H1 (cell line): Measurements from ENCODE around the gene LPO. TPM values are rescaled to one million over a fixed set of nuclear protein-coding genes. Genes with fewer than 3 reads are reported as not detected.

Experiments used
- CTCF ChIA-PET: fragments of 300-600 bp; sonication (Branson Sonifier 250); formaldehyde crosslinking; loops from one replicate; lab custom pipeline; 2021; ENCODE audit not compliant: partially characterized antibody; lab: Charles Lee
- POLR2A ChIA-PET: fragments of 300-600 bp; sonication (Branson Sonifier 250); formaldehyde crosslinking; loops from one replicate; lab custom pipeline; 2021; ENCODE audit warnings: inconsistent platforms; ENCODE audit not compliant: partially characterized antibody; lab: Charles Lee
- DNase-seq, 2 experiments: peaks; one replicate each; pipeline versions ENCODE4 v3.0.0 to v3.0.0-alpha.2; 2010 to 2022; ENCODE audit warnings: low spot score in 2 of 2, low read depth in 1 of 2, mixed read lengths in 1 of 2
- FAIRE-seq: peaks from 2 replicates; lab custom pipeline; 2011; peaks lifted over from hg19 to GRCh38; lab: Jason Lieb, UNC
- H2AFZ ChIP-seq: 2 replicates; pipeline ENCODE4 v1.8.1; 2012; ENCODE audit warnings: low read length, inconsistent platforms
- H2AK5ac ChIP-seq: 2 replicates; pipeline ENCODE4 v1.6.1; 2013; ENCODE audit warnings: low read depth, low read length
- H2BK120ac ChIP-seq: replicated peaks from 2 replicates; pipeline ENCODE3; 2013; ENCODE audit warnings: low read depth, low read length, inconsistent platforms
- H2BK12ac ChIP-seq: 2 replicates; pipeline ENCODE4 v1.6.1; 2013; ENCODE audit warnings: low read depth, low read length
- H2BK15ac ChIP-seq: 2 replicates; pipeline ENCODE4 v1.6.1; 2013; ENCODE audit warnings: low read length
- H2BK20ac ChIP-seq: 2 replicates; pipeline ENCODE4 v1.6.1; 2013; ENCODE audit warnings: low read length
- H2BK5ac ChIP-seq: 2 replicates; pipeline ENCODE4 v1.6.1; 2013; ENCODE audit warnings: low read depth, low read length
- H3K14ac ChIP-seq: 2 replicates; pipeline ENCODE4 v1.6.1; 2013; ENCODE audit warnings: inconsistent platforms; ENCODE audit not compliant: insufficient read length
- H3K18ac ChIP-seq: 2 replicates; pipeline ENCODE4 v1.6.1; 2013; ENCODE audit warnings: low read length; ENCODE audit errors: extremely low read depth
- H3K23ac ChIP-seq: 2 replicates; pipeline ENCODE4 v1.6.1; 2013; ENCODE audit warnings: inconsistent platforms; ENCODE audit not compliant: insufficient read length
- H3K23me2 ChIP-seq: 2 replicates; pipeline ENCODE4 v1.6.1; 2013; ENCODE audit warnings: low read depth, low read length
- H3K27ac ChIP-seq: 2 replicates; pipeline ENCODE4 v1.6.1; 2011; ENCODE audit warnings: low read depth, low read length, inconsistent platforms
- H3K27me3 ChIP-seq, 4 experiments: replicated peaks in 1 of 4; 1 replicate in 1 of 4; 2 replicates in 3 of 4; pipeline versions ENCODE4 v1.6.1 to v1.8.1; 2011 to 2013; ENCODE audit warnings: low read length in 3 of 4, mild to moderate bottlenecking in 3 of 4, inconsistent platforms in 2 of 4, mixed read lengths in 2 of 4, moderate library complexity in 1 of 4; ENCODE audit not compliant: control insufficient read depth in 3 of 4, insufficient read depth in 3 of 4; ENCODE audit errors: extremely low read depth in 1 of 4
- H3K36me3 ChIP-seq, 4 experiments: 2 replicates each; pipeline versions ENCODE4 v1.6.1 to v1.8.1; 2011 to 2013; ENCODE audit warnings: mild to moderate bottlenecking in 4 of 4, low read length in 3 of 4, moderate library complexity in 2 of 4, control low read depth in 1 of 4, inconsistent platforms in 1 of 4; ENCODE audit not compliant: insufficient read depth in 4 of 4, control insufficient read depth in 2 of 4
- H3K4ac ChIP-seq: replicated peaks from 2 replicates; pipeline ENCODE3; 2013; ENCODE audit warnings: low read length, low read depth, mixed read lengths, inconsistent platforms; ENCODE audit not compliant: insufficient read length
- H3K4me1 ChIP-seq, 4 experiments: replicated peaks in 1 of 4; 1 replicate in 1 of 4; 2 replicates in 3 of 4; pipeline versions ENCODE4 v1.6.1 to v1.8.1; 2011 to 2013; ENCODE audit warnings: low read length in 3 of 4, inconsistent platforms in 2 of 4, mixed read lengths in 1 of 4; ENCODE audit not compliant: insufficient read depth in 4 of 4, control insufficient read depth in 3 of 4
- H3K4me2 ChIP-seq, 2 experiments: 2 replicates each; pipeline versions ENCODE4 v1.6.1 to v1.8.1; 2011 to 2013; ENCODE audit warnings: low read depth in 2 of 2, low read length in 2 of 2, control low read depth in 1 of 2, inconsistent platforms in 1 of 2, mild to moderate bottlenecking in 1 of 2; ENCODE audit not compliant: insufficient read depth in 1 of 2
- H3K4me3 ChIP-seq, 4 experiments: fragments of 200-600, 300-600 bp in 1 of 4; sonication (generic), shearing (Covaris generic), sonication (Bioruptor Twin) in 1 of 4; 2 replicates each; pipeline versions ENCODE4 v1.5.1 to v1.8.1; 2011 to 2016; ENCODE audit warnings: low read length in 4 of 4, low read depth in 3 of 4, control low read depth in 2 of 4, inconsistent platforms in 2 of 4, mild to moderate bottlenecking in 2 of 4, mixed read lengths in 1 of 4, moderate library complexity in 1 of 4; ENCODE audit not compliant: insufficient read depth in 2 of 4; ENCODE audit errors: extremely low read depth in 1 of 4
- H3K56ac ChIP-seq: replicated peaks from 2 replicates; pipeline ENCODE3; 2013; ENCODE audit warnings: low read depth, mild to moderate bottlenecking, mixed read lengths, low read length, inconsistent platforms; ENCODE audit not compliant: insufficient read length
- H3K79me1 ChIP-seq: 2 replicates; pipeline ENCODE4 v1.6.1; 2013; ENCODE audit warnings: low read depth, low read length, control low read depth
- H3K79me2 ChIP-seq, 2 experiments: 2 replicates each; pipeline versions ENCODE4 v1.6.1 to v1.8.1; 2012 to 2013; ENCODE audit warnings: low read length in 2 of 2, mild to moderate bottlenecking in 2 of 2, inconsistent platforms in 1 of 2; ENCODE audit not compliant: insufficient read depth in 2 of 2, control insufficient read depth in 1 of 2
- H3K9ac ChIP-seq, 4 experiments: replicated peaks in 1 of 4; 1 replicate in 1 of 4; 2 replicates in 3 of 4; pipeline versions ENCODE4 v1.6.1 to v1.8.1; 2011 to 2013; ENCODE audit warnings: low read depth in 3 of 4, low read length in 3 of 4, control low read depth in 2 of 4, mild to moderate bottlenecking in 2 of 4, moderate library complexity in 2 of 4, inconsistent platforms in 1 of 4; ENCODE audit errors: extremely low read depth in 1 of 4
- H3K9me3 ChIP-seq, 2 experiments: 2 replicates each; pipeline versions ENCODE4 v1.6.1 to v1.8.1; 2012 to 2013; ENCODE audit warnings: mild to moderate bottlenecking in 2 of 2, moderate library complexity in 2 of 2, control low read depth in 1 of 2, inconsistent platforms in 1 of 2, low read depth in 1 of 2, low read length in 1 of 2, mixed read lengths in 1 of 2; ENCODE audit not compliant: insufficient read depth in 2 of 2
- H4K20me1 ChIP-seq, 2 experiments: replicated peaks in 1 of 2; 2 replicates each; pipeline versions ENCODE3 to v1.8.1; 2011 to 2013; ENCODE audit warnings: inconsistent platforms in 2 of 2, low read length in 2 of 2, mild to moderate bottlenecking in 1 of 2; ENCODE audit not compliant: insufficient read depth in 2 of 2, control insufficient read depth in 1 of 2
- H4K5ac ChIP-seq: 2 replicates; pipeline ENCODE4 v1.6.1; 2013; ENCODE audit warnings: low read length, low read depth, mixed read lengths, inconsistent platforms; ENCODE audit not compliant: insufficient read length
- H4K8ac ChIP-seq: 2 replicates; pipeline ENCODE4 v1.8.0; 2013; ENCODE audit warnings: mild to moderate bottlenecking, moderate library complexity, low read length, inconsistent platforms; ENCODE audit not compliant: insufficient read depth; ENCODE audit errors: extremely low read depth
- H4K91ac ChIP-seq: replicated peaks from 2 replicates; pipeline ENCODE3; 2013; ENCODE audit warnings: low read length, mixed read lengths, inconsistent platforms; ENCODE audit not compliant: insufficient read length
- FOSL1 ChIP-seq: IDR thresholded peaks from 2 replicates; pipeline ENCODE4 v1.6.1; 2011; ENCODE audit warnings: mild to moderate bottlenecking, low read depth, low read length, moderate library complexity; ENCODE audit not compliant: insufficient read depth
- PHF8 ChIP-seq: fragments of 200-600 bp; sonication (generic); conservative IDR thresholded peaks from 2 replicates; pipeline ENCODE4 v1.7.1; 2012; ENCODE audit warnings: low read depth, mild to moderate bottlenecking, inconsistent platforms, low read length, moderate library complexity
- POLR2A ChIP-seq, 2 experiments: IDR thresholded peaks; 1 replicate in 1 of 2; 2 replicates in 1 of 2; pipeline ENCODE4 v1.6.1; 2011; ENCODE audit warnings: low read depth in 2 of 2, low read length in 2 of 2, mild to moderate bottlenecking in 2 of 2; ENCODE audit errors: control extremely low read depth in 1 of 2
- POLR2AphosphoS5 ChIP-seq: IDR thresholded peaks from 2 replicates; pipeline ENCODE4 v1.6.1; 2011; ENCODE audit warnings: low read depth, low read length
- WGBS, 2 experiments: shearing (Covaris generic) in 1 of 2; methylation state at CpG; one replicate each; pipeline versions ENCODE4 v1.1.6 to v1.1.7; 2013 to 2015; ENCODE audit warnings: low lambda C conversion rate in 2 of 2, mixed read lengths in 2 of 2, inconsistent platforms in 1 of 2, low coverage in 1 of 2, missing lambda C conversion rate in 1 of 2; ENCODE audit not compliant: insufficient replicate concordance in 2 of 2, insufficient coverage in 1 of 2, insufficient read length in 1 of 2; ENCODE audit errors: extremely low coverage in 1 of 2, missing lambda C conversion rate in 1 of 2; 5-methylcytosine and 5-hydroxymethylcytosine counted together
- polyA plus RNA-seq, 7 experiments: library from polyadenylated mRNA; depleted of rRNA in 3 of 7; stranded (reverse) in 5 of 7; unstranded in 2 of 7; fragments of >200 nt in 5 of 7; fragments of 200-250 nt in 2 of 7; gene quantifications; 1 replicate in 5 of 7; 2 replicates in 1 of 7; 4 replicates in 1 of 7; pipeline versions ENCODE4 v1.2.1 to v1.2.3, GENCODE V29; 2011 to 2013; ENCODE audit warnings: missing spikeins in 2 of 7, mixed read lengths in 2 of 7
- total RNA-seq: library from RNA; stranded (reverse); fragmentation: NEBNext Ultra II Directional; extraction: Animal tissue kit (Norgen Biotek cat#: 25700); gene quantifications from 2 replicates; pipeline ENCODE4 v1.2.1, GENCODE V29; 2021

Gene LPO
- total and polyA plus RNA-seq, 2 of the 8 experiments (the other 6 are each of a cell fraction or from before 2014, with no cell fraction given) = 0.38 to 0.52 TPM

DNA sequence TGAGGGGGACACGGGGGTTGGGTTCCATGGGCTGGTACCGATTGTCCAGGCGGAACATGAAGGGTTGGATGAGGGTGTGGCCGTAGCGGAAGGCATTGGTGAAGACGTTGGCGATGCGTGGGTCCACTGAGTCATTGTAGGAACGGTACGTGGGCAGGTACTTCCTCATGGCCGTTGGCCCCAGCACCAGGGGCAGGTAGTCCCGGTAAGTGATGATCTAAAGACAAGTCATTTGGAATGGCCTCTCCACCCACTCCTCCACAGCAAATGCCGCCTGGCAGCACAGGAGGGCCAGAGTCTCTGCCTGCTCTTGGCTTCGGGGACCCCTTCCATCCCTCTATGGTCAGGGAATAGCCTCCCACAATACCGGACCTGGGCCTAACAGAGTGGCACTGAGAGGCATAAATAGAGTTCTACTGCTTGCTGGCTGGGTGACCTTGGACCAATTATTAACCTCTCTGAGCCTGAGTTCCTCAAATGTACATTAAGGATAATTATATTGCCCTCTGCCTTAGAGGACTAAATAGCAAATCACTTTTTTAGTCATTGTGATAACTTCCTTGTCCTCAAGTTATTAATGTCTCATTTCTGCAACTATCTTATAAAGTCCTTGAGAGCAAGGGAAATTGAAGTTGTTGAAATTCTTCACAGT lies 35.2 kb downstream of the LPO start:
- Histone ChIP-seq H3K23me2 (no peaks in the 10 kb centered on the region), H2BK12ac (no peak overlapping the region), H3K79me1 (no peaks in the 10 kb centered on the region), H3K27me3 (peaks cover 0 to 1% (median 0%) of the 10 kb centered on the region in 4 experiments; a peak in 3 of 7 replicates), H3K79me2 (no peaks in the 10 kb centered on the region), H3K9ac (no peak overlapping the region), H3K18ac (no peak overlapping the region), H4K91ac (no peak overlapping the region), H2BK5ac (no peak overlapping the region), H2AK5ac (no peak overlapping the region; the same call in 1 of the 2 replicates), H3K4me1 (peaks cover 0 to 3% (median 0%) of the 10 kb centered on the region in 4 experiments; a peak in 1 of 7 replicates), H3K27ac (no peak overlapping the region), H4K5ac (no peak overlapping the region), H4K20me1 (no peaks in the 10 kb centered on the region), H3K4ac (no peak overlapping the region), H2BK20ac (no peak overlapping the region), H2BK120ac (no peak overlapping the region), H3K9me3 (no peaks in the 10 kb centered on the region), H2BK15ac (no peak overlapping the region), H3K14ac (no peak overlapping the region), H3K23ac (no peak overlapping the region), H3K56ac (no peak overlapping the region), H3K4me3 (no peak overlapping the region), H4K8ac (no peak overlapping the region), H3K4me2 (no peak overlapping the region), H3K36me3 (no peaks in the 10 kb centered on the region), H2AFZ (no peak overlapping the region)
- ChIA-PET CTCF (interaction anchor here (0.9 to 2.1 kb wide), 4 partner anchors 11 to 176 kb away, joined by 3 to 9 read pairs (median 4); no protein-coding TSS in a partner anchor), POLR2A (no interaction called here)
- no peak for DNase-seq
- TF ChIP-seq POLR2AphosphoS5 (no peak), POLR2A (IDR thresholded peaks at IDR 0.05; ENCODE audit: control extremely low read depth in 1 of 2, low read depth in 2 of 2, low read length in 2 of 2) (no peak), PHF8 (no peak), FOSL1 (no peak)
- WGBS, 2 experiments = 89% methylated on average over 15 of the region's 15 CpGs; no CpG with 5 or more reads in 1 of the 2 experiments
- no peak for FAIRE-seq
